Fibroblast of skin of back (primary cell): ENCODE data around the gene IL10RB.
"Not testable (repeated sequence)": the region's sequence is repeated elsewhere in the genome, so short reads cannot be mapped to it uniquely, and the experiment has no call there.

ENCODE experiments used
- DNase-seq: peaks from one replicate; pipeline ENCODE4 v3.0.0-alpha.2; 2013

Gene IL10RB

DNA sequence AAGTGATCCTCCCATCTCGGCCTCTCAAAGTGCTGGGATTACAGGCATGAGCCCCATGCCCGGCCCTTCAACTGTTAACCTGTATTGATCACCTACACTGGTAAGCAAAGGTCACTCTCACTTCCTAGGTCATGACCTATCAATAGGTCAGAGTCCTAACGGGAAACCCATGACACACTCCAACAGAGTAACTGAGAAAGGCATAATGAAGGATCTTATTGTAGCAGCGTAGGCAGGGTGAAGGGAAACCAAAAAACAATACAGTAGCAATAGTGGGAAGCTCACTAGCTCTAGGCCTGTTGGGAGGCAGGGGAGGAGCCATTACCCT is 39.1 kb downstream of the IL10RB start:
- DNase-seq: no peak

- no peak for DNase-seq
These were observed 39.8 kb downstream of the IL10RB start for GRCh38 chr21:33305938-33306337.

DNA sequence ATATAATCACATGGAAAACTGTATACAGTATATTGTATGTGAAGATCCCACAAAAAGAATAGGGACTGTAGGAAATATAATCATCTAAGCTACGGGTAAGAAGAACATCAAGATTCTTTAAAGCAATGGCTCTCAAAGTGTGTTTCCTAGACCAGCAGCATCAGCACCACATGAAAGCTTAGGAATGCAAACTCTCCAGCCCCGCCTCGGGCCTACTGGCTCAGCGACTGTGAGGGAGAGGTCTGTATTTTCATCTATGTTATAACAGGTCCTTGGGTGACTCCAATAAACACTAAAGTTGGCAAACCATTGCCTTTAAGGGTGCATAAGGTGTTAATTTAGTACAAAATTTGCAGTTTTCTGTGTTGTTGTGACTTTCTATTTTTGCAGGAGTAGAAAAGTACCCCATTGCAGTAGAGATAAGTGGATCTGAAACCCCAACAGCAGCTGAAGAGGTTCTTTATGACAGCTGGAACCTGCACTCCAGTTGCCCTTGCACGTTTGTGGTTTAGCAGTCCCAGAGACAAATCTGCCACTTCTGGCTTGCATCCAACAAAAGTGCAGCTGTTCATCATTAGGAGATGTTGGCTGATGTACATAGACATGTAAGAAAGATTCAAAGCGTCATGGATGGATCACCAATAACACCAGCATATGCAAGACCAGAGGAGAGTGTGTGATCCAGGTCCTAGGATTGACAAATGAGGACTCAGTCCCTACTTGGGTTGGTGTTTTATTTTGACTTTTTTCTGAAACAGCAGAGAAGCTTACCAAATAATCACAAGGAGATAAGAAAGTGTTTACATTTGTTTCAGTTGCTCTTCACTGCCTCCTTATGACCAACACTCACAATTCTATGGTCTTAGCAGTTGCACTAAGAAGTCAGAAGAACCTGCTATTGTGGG is 42.7 kb downstream of the IL10RB start:
- no peak for DNase-seq

GRCh38 chr21:33309778-33310177 is 43.6 kb downstream of the IL10RB start:
- no peak for DNase-seq

DNA sequence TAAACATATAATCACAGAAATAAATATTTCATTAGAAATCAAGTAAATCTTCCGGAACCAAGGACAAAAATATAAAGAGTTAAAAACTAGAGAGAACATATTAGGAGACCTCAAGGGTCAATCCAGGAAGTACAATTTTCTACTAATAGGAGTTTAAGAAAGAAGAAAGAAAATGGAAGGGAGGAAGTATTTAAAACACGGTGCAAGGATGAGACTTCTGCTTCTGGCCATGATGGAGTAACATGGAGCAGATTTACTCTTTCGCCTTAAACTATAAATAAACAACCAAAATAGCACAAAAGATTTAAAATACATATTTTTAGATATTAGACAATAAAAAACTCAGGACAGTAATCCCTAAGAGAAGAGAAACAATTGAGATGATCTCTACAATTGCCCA is 46.0 kb downstream of the IL10RB start:
- DNase-seq: no peak

DNA sequence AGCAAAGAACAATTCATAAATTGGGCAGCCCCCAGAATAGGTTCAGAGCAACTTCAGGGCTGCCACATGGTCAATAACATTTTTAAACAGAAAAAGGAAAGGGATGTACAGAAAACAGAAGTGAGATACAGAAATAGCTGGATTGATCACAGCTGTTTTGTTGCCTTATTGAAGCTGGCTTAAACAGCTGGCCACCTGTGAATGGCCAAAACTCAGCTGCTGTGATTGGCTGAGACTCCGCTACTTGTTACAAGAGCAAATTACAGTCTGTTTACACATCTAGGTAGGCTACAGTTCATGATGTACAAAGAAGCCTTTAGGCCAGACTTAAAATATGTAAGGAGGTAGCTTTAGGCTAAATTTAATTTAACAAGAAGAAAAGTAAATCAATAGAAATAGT is 47.0 kb downstream of the IL10RB start:
- DNase-seq: no peak

- no peak for DNase-seq
These were observed 47.4 kb downstream of the IL10RB start for GRCh38 chr21:33313611-33314010.

- DNase-seq: peak; percentile 63
These were observed 47.9 kb downstream of the IL10RB start for GRCh38 chr21:33314111-33314510.

DNA sequence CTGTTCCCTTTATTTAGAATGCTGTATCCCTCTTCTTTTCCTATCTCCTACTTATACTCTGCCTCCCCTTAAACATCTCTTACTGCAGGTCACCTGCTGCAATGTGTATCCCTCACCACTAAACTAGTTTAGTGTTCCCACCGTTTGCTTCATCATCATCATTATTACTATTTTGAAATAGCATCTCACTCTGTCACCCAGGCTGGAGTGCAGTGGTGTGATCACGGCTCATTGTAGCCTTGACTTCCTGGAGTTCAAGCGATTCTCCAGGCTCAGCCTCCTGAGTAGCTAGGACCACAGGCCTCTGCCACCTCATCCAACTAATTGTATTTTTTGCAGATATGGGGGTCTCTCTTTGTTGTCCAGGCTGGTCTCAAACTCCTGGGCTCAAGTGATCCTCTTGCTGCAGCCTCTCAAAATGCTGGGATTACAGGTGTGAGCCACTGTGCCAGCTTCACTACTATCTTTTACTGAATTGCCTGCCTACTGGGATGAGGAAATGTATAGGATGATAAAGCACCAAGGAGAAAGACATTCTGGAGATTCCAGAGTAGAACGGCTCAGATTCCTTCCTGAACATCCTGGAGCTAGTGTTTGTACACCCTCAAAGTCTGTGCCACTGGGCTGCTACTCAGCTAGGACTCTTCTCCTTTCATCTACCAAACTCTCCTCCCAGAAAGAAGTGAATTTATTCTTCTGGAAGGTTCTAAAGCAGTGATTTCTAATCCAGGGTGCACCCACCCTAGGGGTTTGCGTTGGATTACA is 50.0 kb downstream of the IL10RB start:
- no peak for DNase-seq

- no peak for DNase-seq
These were observed 51.0 kb downstream of the IL10RB start for GRCh38 chr21:33317145-33317544.

- DNase-seq: no peak
These were observed 51.8 kb downstream of the IL10RB start for GRCh38 chr21:33317786-33318486.

GRCh38 chr21:33321005-33321404 is 54.8 kb downstream of the IL10RB start:
- not testable (repeated sequence) for DNase-seq

DNA sequence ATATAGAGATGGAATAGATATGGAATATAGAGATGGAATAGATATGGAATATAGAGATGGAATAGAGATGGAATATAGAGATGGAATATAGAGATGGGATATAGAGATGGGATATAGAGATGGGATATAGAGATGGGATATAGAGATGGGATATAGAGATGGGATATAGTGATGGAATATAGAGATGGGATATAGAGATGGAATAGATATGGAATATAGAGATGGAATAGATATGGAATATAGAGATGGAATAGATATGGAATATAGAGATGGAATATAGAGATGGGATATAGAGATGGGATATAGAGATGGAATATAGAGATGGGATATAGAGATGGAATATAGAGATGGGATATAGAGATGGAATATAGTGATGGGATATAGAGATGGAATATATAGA is 57.4 kb downstream of the IL10RB start:
- not testable (repeated sequence) for DNase-seq

- DNase-seq: peak; percentile 96
These were observed 58.4 kb downstream of the IL10RB start, which contains the start of gene IFNAR1 for GRCh38 chr21:33324291-33325221. Gene IFNAR1, plus strand, starts transcription at chr21:33324970. Its CDS starts 86 bp downstream, at chr21:33325056.

- DNase-seq: peak; percentile 75
These were observed 59.3 kb downstream of the IL10RB start for GRCh38 chr21:33325222-33326067.

GRCh38 chr21:33327326-33327725 is 61.2 kb downstream of the IL10RB start:
- no peak for DNase-seq

DNA sequence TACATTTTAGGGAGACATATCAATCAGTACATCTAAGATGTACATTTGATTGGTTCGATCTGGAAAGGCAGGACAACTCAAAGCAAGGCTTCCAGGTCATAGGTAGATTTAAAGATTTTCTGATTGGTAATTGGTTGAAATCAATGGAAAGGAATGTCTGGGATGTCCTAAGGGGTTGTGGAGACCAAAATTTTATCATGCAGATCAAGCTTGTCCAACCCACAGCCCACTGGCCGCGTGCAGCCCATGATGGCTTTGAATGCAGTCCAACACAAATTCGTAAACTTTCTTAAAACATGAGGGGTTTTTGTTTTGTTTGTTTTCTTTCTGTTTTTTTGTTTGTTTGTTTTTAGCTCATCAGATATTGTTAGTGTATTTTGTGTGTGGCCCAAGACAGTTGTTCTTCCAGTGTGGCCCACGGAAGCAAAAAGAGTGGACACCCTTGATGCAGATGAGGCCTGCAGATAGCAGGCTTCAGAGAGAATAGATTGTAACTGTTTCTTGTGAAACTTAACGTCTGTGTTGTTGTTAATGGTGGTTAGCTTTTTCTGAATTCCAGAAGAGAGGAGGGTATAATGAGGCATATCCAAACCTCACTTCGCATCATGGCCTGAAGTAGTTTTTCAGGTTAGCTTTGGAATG is 61.7 kb downstream of the IL10RB start:
- DNase-seq: no peak

DNA sequence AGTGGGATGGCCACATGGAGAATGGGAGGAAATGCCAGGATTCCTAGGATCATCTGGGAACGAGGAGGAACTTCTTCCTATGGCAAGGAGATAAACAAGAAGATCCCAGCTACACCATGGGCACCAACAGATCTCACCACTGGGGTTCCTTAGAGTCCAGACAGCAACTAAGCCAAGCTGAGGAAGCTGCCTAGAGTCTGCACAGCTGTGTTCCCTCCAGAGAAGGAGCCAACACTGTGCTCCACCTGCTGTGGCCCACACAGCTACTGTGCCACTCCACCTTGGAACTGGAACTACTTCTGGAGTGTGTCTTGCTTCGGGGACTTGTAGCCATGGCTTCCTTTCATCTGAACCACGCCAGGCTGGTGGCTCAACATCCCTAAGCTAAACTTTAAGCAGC is 64.6 kb downstream of the IL10RB start:
- DNase-seq: no peak

- DNase-seq: no peak
These were observed 66.0 kb downstream of the IL10RB start for GRCh38 chr21:33332143-33332542.

DNA sequence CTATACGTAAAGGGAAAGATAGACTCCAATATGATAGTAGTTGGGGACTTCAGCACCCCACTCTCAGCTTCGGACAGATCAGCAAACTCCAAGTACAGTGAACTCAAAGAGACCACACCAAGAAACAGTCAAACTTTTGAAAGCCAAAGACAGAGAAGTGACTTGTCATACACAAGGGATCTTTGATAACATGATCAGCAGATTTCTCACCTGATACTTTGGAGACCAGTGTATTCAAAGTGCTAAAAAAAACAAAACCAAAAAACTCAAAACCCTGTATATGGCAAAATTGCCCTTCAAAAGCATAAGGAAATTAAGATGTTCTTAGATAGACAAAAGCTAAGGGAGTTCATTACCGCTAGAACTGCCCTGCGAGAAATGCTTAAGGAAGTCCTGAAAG is 68.0 kb downstream of the IL10RB start:
- DNase-seq: no peak

DNA sequence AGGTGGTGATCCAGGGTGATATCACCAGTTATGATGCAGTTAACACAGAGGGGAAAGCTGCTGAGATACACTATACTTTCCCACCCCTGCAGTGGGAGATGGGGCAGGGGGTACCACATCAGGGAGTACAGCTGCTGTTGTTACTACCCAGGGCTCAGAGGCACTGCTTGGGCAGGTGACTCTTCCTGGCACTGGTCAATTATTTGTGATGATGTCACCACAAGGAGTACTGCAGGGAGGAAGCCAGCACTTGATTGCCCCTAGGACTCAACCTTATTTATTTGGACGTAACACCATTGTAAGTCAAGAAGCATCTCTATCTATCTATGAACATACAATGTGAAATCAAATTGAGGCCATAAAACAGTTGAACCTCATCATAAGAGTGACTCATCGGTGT is 68.7 kb downstream of the IL10RB start:
- no peak for DNase-seq
